HG03097 (cell line): ENCODE data around the gene STARD13.

Source experiments
- ATAC-seq: cut with Tn5 transposase; IDR thresholded peaks from one replicate; pipeline ENCODE4 v1.9.1; 2021; ENCODE audit not compliant: unreplicated experiment, low FRiP score

STARD13 gene

GRCh38 chr13:33285420-33286124 is at the start of gene STARD13:
TSS of gene STARD13 (minus strand) at chr13:33285755. CDS start at chr13:33285638, 117 bp downstream.
- peak; percentile 75 for ATAC-seq

GRCh38 chr13:33334831-33335230 is 49.3 kb upstream of the STARD13 start:
- ATAC-seq, result no peak

GRCh38 chr13:33331962-33332361 is 46.4 kb upstream of the STARD13 start:
- no peak for ATAC-seq

GRCh38 chr13:33330483-33330882 is 44.9 kb upstream of the STARD13 start:
- ATAC-seq, result no peak

GRCh38 chr13:33328701-33329100 is 43.1 kb upstream of the STARD13 start:
- ATAC-seq, result no peak

- no peak for ATAC-seq
Measured at GRCh38 chr13:33326723-33327122, 41.2 kb upstream of the STARD13 start.

- ATAC-seq, result no peak
Measured at GRCh38 chr13:33326246-33326645, 40.7 kb upstream of the STARD13 start.

- ATAC-seq, result no peak
Measured at GRCh38 chr13:33323801-33324510, 38.4 kb upstream of the STARD13 start.

GRCh38 chr13:33322965-33323668 is 37.6 kb upstream of the STARD13 start:
- ATAC-seq, result no peak

GRCh38 chr13:33322543-33322809 is 36.9 kb upstream of the STARD13 start:
- ATAC-seq, result no peak

- no peak for ATAC-seq
Measured at GRCh38 chr13:33321686-33322542, 36.4 kb upstream of the STARD13 start.

GRCh38 chr13:33319859-33320258 is 34.3 kb upstream of the STARD13 start:
- no peak for ATAC-seq

- ATAC-seq, result no peak
Measured at GRCh38 chr13:33318744-33319143, 33.2 kb upstream of the STARD13 start.

GRCh38 chr13:33318037-33318436 is 32.5 kb upstream of the STARD13 start:
- ATAC-seq, result no peak

- ATAC-seq, result no peak
Measured at GRCh38 chr13:33316890-33317289, 31.3 kb upstream of the STARD13 start.

GRCh38 chr13:33313504-33313903 is 27.9 kb upstream of the STARD13 start:
- ATAC-seq, result no peak

GRCh38 chr13:33312861-33313212 is 27.3 kb upstream of the STARD13 start:
- ATAC-seq, result no peak

- no peak for ATAC-seq
Measured at GRCh38 chr13:33312150-33312860, 26.8 kb upstream of the STARD13 start.

GRCh38 chr13:33311040-33311439 is 25.5 kb upstream of the STARD13 start:
- no peak for ATAC-seq
